ENCODE results near the gene SLC25A13. TPM values are rescaled to one million over a fixed set of nuclear protein-coding genes. Genes with fewer than 3 reads are reported as not detected.

SLC25A13 gene
- total RNA-seq, 1 experiment from 2014 or later = 196 TPM

GRCh38 chr7:96273716-96274115 lies 48.2 kb downstream of the SLC25A13 start:
- DNase-seq (ENCODE audit: low read depth, low spot score) = no peak
- in situ Hi-C loops (cut with HindIII; ENCODE audit: low pct_unique_long_range_greater_than_20kb, low sequenced_read_pairs) = no loop called here

DNA sequence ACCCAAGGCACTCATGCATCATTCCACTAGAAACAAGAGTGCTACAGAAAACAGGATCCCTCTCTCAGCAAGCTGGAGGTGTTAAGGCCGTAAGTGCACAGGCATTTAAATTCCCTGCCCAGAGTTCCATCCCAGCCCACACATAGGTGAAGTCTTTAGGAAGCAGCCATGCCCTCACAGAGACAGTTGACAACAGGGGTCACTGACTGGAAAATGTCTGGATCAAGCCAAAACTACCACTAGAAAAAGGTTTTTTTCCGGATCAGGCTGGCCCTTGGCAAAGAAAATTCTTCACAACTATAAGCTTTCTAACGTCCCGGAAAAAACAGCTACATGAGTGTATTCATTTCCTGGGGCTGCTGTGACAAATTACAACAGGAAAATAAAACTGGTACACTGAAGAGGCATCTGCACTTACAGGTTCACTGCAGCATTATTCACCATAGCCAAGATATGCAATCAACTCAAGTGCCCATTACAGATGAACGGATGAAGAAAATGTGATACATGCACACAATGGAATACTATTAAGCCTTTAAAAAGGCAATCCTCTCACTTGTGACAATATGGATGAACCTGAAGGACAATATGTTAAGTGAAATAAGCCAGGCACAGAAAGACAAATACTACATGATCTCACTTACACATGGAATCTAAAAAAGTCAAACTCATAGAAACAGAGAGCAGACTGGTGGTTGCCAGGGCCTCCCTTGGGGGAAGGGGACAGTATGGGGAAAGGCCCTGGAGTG lies 52.5 kb downstream of the SLC25A13 start:
- no peak for DNase-seq (ENCODE audit: low read depth, low spot score)
- in situ Hi-C loops (cut with HindIII; ENCODE audit: low pct_unique_long_range_greater_than_20kb, low sequenced_read_pairs) = no loop called here

DNA sequence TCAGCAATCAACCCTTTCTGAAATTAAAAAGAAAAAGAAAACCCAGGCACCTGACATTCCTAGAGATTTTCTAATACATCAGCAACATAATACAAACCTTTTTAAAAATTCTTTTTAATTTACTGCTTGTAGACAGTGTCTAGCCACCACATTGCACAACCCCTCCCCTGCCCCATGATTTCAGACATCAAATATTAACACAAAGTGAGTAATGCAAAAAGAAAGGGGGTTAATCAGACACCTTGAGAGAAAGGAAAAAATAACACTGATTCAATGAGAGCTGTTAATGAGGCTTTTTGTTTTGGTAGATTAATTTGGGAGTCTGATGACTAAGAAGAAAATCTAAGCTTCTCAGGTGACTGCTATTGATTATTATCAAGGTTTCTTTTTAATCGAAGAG lies 55.3 kb downstream of the SLC25A13 start:
- DNase-seq (ENCODE audit: low read depth, low spot score) = no peak
- in situ Hi-C loops (cut with HindIII; ENCODE audit: low pct_unique_long_range_greater_than_20kb, low sequenced_read_pairs) = no loop called here

DNA sequence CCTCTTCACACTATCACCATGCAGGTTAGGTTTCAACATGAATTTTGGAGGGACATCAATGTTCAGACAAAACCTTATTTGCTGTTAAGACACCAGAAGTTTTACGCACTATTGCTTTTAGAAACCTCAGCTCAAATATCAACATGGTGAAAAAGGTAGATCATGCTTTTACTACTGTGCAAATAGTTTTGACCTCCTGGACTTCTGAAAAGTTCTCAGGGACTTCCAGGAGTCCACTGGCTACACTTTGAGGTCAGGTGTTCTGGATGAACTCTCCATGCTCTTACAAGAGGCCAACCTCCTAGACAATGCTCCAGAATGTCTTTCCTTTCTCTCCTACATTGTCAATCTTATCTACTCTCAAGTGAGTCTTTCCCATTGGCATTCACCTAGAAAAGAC lies 55.9 kb downstream of the SLC25A13 start:
- DNase-seq (ENCODE audit: low read depth, low spot score) = no peak
- in situ Hi-C loops (cut with HindIII; ENCODE audit: low pct_unique_long_range_greater_than_20kb, low sequenced_read_pairs) = no loop called here

DNA sequence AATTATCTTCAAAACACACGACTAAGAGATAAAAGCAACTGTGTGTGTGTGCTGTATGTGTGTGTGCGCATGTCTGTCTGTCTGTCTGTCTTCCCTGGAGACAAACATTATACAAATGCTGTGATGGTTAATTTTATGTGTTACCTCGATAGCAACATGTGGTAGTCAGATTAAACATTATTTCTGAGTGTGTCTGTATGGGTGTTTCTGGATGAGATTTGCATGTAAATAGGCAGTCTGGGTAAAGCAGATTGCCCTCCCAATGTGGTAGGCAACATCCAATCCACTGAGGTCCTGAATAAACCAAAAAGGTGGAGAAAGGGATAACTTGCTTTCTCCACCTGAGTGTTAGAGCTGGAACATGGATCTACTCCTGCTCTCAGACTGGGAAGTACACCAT lies 67.9 kb downstream of the SLC25A13 start:
- DNase-seq (ENCODE audit: low read depth, low spot score) = no peak
- in situ Hi-C loops (cut with HindIII; ENCODE audit: low pct_unique_long_range_greater_than_20kb, low sequenced_read_pairs) = no loop called here

- in situ Hi-C loops (cut with HindIII; ENCODE audit: low pct_unique_long_range_greater_than_20kb, low sequenced_read_pairs) = no loop called here
- no peak for DNase-seq (ENCODE audit: low read depth, low spot score)
Measured at GRCh38 chr7:96253441-96253840, 68.5 kb downstream of the SLC25A13 start.

DNA sequence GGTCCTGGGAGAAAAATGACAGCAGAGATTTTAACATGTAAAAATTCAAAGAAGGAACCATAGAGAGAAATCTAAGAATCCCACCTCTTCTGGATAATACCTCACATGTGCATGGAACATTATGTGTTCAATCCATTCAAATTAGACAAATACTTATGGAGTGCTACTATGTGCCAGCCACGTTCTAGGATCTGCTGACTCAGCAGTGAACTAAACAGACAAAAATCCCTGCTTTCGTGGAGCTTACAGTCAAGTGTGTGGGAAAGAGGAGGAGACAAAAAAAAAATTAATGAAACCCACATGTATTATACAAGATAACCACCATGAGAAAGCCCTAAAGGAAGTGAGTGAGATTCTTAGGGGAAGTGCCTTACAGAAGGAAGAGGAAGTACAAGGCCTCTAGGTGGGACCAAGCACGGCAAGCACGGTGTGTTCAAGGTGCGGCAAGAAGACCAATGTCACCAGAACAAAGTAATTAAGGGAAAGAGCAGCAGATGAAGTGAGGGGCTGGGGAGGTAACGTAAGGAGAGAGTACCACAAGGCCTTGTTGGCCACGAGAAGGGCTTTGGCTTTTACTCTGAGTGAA lies 71.0 kb downstream of the SLC25A13 start:
- in situ Hi-C loops (cut with HindIII; ENCODE audit: low pct_unique_long_range_greater_than_20kb, low sequenced_read_pairs) = no loop called here
- DNase-seq (ENCODE audit: low read depth, low spot score) = no peak

DNA sequence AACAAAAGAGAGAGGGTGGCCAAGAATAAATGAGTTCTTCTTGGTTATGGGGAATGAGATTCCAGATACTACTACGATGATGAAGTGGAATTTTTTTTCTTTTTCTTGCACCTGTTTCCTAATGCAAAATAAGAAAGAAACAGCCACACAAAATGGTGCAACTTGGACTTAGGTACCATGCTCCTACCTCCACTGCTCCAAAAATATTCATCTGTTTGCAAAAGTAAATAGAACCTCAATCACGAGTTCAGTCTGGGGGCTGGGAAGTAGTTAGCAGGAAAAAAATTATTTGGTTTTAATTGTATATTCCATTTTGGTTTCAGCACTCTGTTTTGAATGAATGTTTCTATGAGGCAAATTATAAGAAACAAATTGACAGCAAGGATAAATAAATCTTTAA lies 73.5 kb downstream of the SLC25A13 start:
- in situ Hi-C loops (cut with HindIII; ENCODE audit: low pct_unique_long_range_greater_than_20kb, low sequenced_read_pairs) = no loop called here
- no peak for DNase-seq (ENCODE audit: low read depth, low spot score)

- in situ Hi-C loops (cut with HindIII; ENCODE audit: low pct_unique_long_range_greater_than_20kb, low sequenced_read_pairs) = no loop called here
- DNase-seq (ENCODE audit: low read depth, low spot score) = no peak
Measured at GRCh38 chr7:96246919-96247318, 75.0 kb downstream of the SLC25A13 start.

- DNase-seq (ENCODE audit: low read depth, low spot score) = no peak
- in situ Hi-C loops (cut with HindIII; ENCODE audit: low pct_unique_long_range_greater_than_20kb, low sequenced_read_pairs) = no loop called here
Measured at GRCh38 chr7:96244992-96245292, 77.0 kb downstream of the SLC25A13 start.

GRCh38 chr7:96244244-96244991 lies 77.5 kb downstream of the SLC25A13 start:
- in situ Hi-C loops (cut with HindIII; ENCODE audit: low pct_unique_long_range_greater_than_20kb, low sequenced_read_pairs) = no loop called here

DNA sequence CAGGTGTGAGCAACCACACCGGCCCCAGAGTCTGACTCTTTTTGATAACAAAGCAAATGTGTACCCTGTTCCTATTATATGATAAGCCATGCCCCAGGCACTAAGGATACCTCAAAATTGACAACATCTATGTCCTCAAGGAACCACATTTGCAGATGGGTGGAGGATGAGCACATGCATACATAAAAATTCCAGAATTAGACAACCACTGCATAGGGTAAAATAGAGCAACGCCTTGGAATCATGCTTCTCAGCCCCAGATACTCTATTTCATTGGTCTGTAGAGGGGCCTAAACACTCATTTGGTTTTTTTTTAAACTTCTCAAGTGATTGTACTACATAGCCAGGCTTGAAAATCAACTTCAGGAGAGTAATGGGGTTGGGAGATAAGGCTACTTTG lies 78.7 kb downstream of the SLC25A13 start:
- in situ Hi-C loops (cut with HindIII; ENCODE audit: low pct_unique_long_range_greater_than_20kb, low sequenced_read_pairs) = no loop called here
- no peak for DNase-seq (ENCODE audit: low read depth, low spot score)

More at GRCh38 chr7:96244244-96244991, 77.5 kb downstream of the SLC25A13 start:
- no peak for DNase-seq (ENCODE audit: low read depth, low spot score)

GRCh38 chr7:96241855-96242254 lies 80.0 kb downstream of the SLC25A13 start:
- peak; percentile 87 for DNase-seq (ENCODE audit: low read depth, low spot score)
- in situ Hi-C loops (cut with HindIII; ENCODE audit: low pct_unique_long_range_greater_than_20kb, low sequenced_read_pairs) = no loop called here

- in situ Hi-C loops (cut with HindIII; ENCODE audit: low pct_unique_long_range_greater_than_20kb, low sequenced_read_pairs) = no loop called here
- no peak for DNase-seq (ENCODE audit: low read depth, low spot score)
Measured at GRCh38 chr7:96238976-96239766, 82.7 kb downstream of the SLC25A13 start.

DNA sequence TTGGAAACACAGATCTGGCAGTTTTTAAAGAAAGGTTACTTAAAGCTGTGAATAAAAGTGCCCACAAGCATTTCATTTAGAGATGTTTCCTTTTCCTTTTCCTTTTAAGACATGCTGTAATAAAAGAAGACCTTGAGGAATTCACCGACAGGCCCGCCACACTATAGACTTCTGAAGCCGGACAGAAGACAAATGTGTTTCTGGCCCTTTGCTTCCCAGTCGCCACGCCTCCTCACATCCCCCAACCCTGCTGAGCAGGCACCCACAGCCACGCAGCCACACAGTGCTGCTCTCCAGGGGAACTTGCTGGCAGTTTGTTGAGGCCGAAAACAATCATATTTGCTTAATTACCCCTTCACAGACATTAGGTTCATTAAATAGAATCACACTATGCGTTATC lies 83.4 kb downstream of the SLC25A13 start:
- DNase-seq (ENCODE audit: low read depth, low spot score) = no peak
- in situ Hi-C loops (cut with HindIII; ENCODE audit: low pct_unique_long_range_greater_than_20kb, low sequenced_read_pairs) = no loop called here

GRCh38 chr7:96237040-96237439 lies 84.9 kb downstream of the SLC25A13 start:
- in situ Hi-C loops (cut with HindIII; ENCODE audit: low pct_unique_long_range_greater_than_20kb, low sequenced_read_pairs) = no loop called here
- DNase-seq (ENCODE audit: low read depth, low spot score) = no peak

- peak; percentile 66 for DNase-seq (ENCODE audit: low read depth, low spot score)
- in situ Hi-C loops (cut with HindIII; ENCODE audit: low pct_unique_long_range_greater_than_20kb, low sequenced_read_pairs) = no loop called here
Measured at GRCh38 chr7:96236198-96237039, 85.5 kb downstream of the SLC25A13 start.

Measured in SK-MEL-5 (cell line).